Endodermal cell (in vitro differentiated cells): ENCODE results near the gene ABCA4. TPM values are rescaled to one million over a fixed set of nuclear protein-coding genes. Genes with fewer than 3 reads are reported as not detected.

Source experiments
- DNase-seq: peaks from one replicate; pipeline ENCODE4 v3.0.0-alpha.2; 2017
- H3K27ac ChIP-seq: 2 replicates; pipeline ENCODE4 v1.5.1; 2013; ENCODE audit warnings: mild to moderate bottlenecking, low read depth, low read length, moderate library complexity
- H3K27me3 ChIP-seq: 2 replicates; pipeline ENCODE4 v1.6.1; 2013; ENCODE audit warnings: mild to moderate bottlenecking, low read length, moderate library complexity; ENCODE audit not compliant: insufficient read depth, control insufficient read depth, poor library complexity, severe bottlenecking
- H3K36me3 ChIP-seq: 2 replicates; pipeline ENCODE4 v1.7.0; 2013; ENCODE audit warnings: mild to moderate bottlenecking, low read length, moderate library complexity; ENCODE audit not compliant: control insufficient read depth, insufficient read depth
- H3K4me1 ChIP-seq: one replicate; pipeline ENCODE4 v1.7.0; 2013; ENCODE audit warnings: low read length; ENCODE audit not compliant: control insufficient read depth, insufficient read depth
- H3K4me3 ChIP-seq: 2 replicates; pipeline ENCODE4 v1.5.1; 2013; ENCODE audit warnings: mild to moderate bottlenecking, low read length, moderate library complexity
- H3K9ac ChIP-seq: 2 replicates; pipeline ENCODE4 v1.6.1; 2013; ENCODE audit warnings: mild to moderate bottlenecking, low read length, moderate library complexity; ENCODE audit not compliant: poor library complexity, severe bottlenecking; ENCODE audit errors: extremely low read depth
- H3K9me3 ChIP-seq: 2 replicates; pipeline ENCODE4 v1.6.1; 2013; ENCODE audit warnings: mild to moderate bottlenecking, low read length, moderate library complexity; ENCODE audit not compliant: control insufficient read depth
- H3K27ac Mint-ChIP-seq: 2 replicates; pipeline ENCODE4 v1.8.0; 2020; ENCODE audit warnings: mixed read lengths
- H3K27me3 Mint-ChIP-seq: 2 replicates; pipeline ENCODE4 v1.8.0; 2021; ENCODE audit warnings: mild to moderate bottlenecking, mixed read lengths; ENCODE audit not compliant: insufficient read depth
- H3K36me3 Mint-ChIP-seq: 2 replicates; pipeline ENCODE4 v1.8.0; 2020; ENCODE audit warnings: low read depth, mixed read lengths
- H3K4me1 Mint-ChIP-seq: 2 replicates; pipeline ENCODE4 v1.8.0; 2020; ENCODE audit warnings: mixed read lengths
- H3K4me3 Mint-ChIP-seq: 2 replicates; pipeline ENCODE4 v1.8.0; 2020; ENCODE audit warnings: mild to moderate bottlenecking, moderate library complexity, mixed read lengths
- H3K9me3 Mint-ChIP-seq: 2 replicates; pipeline ENCODE4 v1.8.0; 2020; ENCODE audit warnings: mild to moderate bottlenecking, mixed read lengths
- WGBS, 2 experiments: methylation state at CpG; one replicate each; pipeline versions ENCODE4 v1.1.5 to v1.1.7; 2013; ENCODE audit warnings: missing lambda C conversion rate in 2 of 2, mixed read lengths in 1 of 2; ENCODE audit not compliant: insufficient coverage in 1 of 2, insufficient read length in 1 of 2; 5-methylcytosine and 5-hydroxymethylcytosine counted together
- total RNA-seq, 2 donors: library from RNA; stranded (reverse); fragmentation: NEBNext Ultra II Directional in 1 of 2; extraction: Animal tissue kit (Norgen Biotek cat#: 25700) in 1 of 2; gene quantifications; 2 replicates in 1 of 2; 3 replicates in 1 of 2; pipeline ENCODE4 v1.2.1, GENCODE V29; 2021
- TF ChIP-seq, protein P1 (sequence below): fragments of 200-600 bp; sonication (generic); conservative IDR thresholded peaks from 2 replicates; pipeline ENCODE4 v1.5.0; 2021; ENCODE audit warnings: antibody characterized with exemption, mild to moderate bottlenecking

ABCA4 gene
- total RNA-seq, 2 donors from 2014 or later, result 1.6 to 1.7 TPM

DNA sequence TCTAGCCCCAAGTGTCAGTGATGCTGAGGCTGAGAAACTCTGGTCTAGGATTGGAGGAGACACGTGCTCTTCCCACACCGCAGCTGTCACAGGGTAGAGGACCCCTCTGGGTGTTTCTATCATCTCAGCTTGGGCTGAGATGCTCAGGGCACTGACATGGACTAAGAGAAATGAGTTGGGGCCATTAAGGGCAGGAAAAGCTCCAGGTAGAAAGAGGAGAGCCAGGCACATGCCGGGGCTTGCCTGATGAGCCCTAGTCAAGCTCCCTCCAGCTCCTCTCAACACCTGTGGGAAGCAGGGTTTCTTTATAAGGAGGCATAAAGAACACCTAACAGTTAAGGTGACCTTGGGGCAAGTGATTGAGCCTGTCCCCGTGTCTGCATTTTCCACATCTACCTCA, 17.3 kb downstream of the ABCA4 start:
- Histone ChIP-seq H3K9ac (no peak overlapping the region), H3K4me3 (no peak overlapping the region), H3K27ac (no peak overlapping the region), H3K36me3 (no peaks in the 10 kb centered on the region), H3K27me3 (no peaks in the 10 kb centered on the region), H3K4me1 (peaks cover 19% of the 10 kb centered on the region), H3K9me3 (no peaks in the 10 kb centered on the region)
- Mint-ChIP-seq H3K4me1 (peaks cover 51% of the 10 kb centered on the region), H3K4me3 (no peak overlapping the region), H3K36me3 (no peaks in the 10 kb centered on the region), H3K27ac (no peak overlapping the region), H3K27me3 (peaks cover 8% of the 10 kb centered on the region), H3K9me3 (no peaks in the 10 kb centered on the region)
- TF ChIP-seq, protein P1, sequence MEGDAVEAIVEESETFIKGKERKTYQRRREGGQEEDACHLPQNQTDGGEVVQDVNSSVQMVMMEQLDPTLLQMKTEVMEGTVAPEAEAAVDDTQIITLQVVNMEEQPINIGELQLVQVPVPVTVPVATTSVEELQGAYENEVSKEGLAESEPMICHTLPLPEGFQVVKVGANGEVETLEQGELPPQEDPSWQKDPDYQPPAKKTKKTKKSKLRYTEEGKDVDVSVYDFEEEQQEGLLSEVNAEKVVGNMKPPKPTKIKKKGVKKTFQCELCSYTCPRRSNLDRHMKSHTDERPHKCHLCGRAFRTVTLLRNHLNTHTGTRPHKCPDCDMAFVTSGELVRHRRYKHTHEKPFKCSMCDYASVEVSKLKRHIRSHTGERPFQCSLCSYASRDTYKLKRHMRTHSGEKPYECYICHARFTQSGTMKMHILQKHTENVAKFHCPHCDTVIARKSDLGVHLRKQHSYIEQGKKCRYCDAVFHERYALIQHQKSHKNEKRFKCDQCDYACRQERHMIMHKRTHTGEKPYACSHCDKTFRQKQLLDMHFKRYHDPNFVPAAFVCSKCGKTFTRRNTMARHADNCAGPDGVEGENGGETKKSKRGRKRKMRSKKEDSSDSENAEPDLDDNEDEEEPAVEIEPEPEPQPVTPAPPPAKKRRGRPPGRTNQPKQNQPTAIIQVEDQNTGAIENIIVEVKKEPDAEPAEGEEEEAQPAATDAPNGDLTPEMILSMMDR, result no peak
- WGBS, 2 experiments, result 74 to 89% methylated on average over 2 to 4 of the region's 4 CpGs
- DNase-seq, result peak; percentile 39

DNA sequence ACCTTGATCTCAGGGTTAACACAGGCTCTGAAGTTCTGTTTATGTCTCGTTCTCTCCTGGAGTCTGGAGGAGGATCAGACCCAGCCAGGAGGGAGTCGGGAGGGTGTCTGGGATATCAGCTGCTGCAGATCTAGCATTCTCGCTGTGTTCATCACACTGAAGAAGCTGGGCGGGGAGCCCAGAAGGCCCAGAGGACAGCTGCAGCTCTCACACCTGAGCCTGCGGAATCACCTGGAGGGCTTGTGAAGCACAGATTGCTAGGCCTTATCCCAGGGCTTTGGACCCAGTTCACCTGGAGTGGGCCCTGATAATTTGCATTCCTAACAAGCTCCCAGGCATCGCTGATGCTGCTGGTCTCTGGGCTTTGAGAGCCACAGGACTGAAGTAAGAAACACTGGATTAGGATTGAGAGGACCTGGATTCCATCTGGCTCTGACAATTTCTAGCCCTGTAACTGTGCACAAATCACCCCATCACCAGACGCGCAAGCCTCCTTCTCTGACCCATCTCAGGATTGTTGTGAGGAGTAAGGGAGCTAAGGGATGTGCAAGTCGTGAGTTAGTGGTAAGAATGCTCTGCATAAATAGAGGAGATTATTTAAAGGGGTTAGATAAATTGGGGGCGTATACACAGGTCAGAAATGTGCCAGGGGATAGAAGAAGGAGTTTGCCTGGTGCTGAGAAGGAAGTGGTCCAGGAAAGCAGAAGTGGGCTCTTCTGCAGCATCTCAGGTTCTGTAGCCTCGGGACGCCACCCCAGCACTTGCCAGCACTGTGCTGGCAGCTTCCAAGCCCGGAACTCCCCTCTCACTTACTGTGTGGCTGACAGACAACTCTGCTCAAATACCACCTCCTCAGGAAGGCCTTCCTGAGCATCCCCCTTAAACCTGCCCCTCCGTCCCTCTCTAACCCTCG, 19.1 kb downstream of the ABCA4 start:
- no peaks in the 10 kb centered on the region for H3K9me3 ChIP-seq
- no peaks in the 10 kb centered on the region for H3K27me3 ChIP-seq
- Mint-ChIP-seq H3K9me3 (no peaks in the 10 kb centered on the region), H3K36me3 (no peaks in the 10 kb centered on the region), H3K4me3 (no peak overlapping the region), H3K27me3 (peaks cover 2% of the 10 kb centered on the region), H3K4me1 (peaks cover 58% of the 10 kb centered on the region), H3K27ac (no peak overlapping the region)
- H3K36me3 ChIP-seq, result no peaks in the 10 kb centered on the region
- peaks cover 19% of the 10 kb centered on the region for H3K4me1 ChIP-seq
- H3K27ac ChIP-seq, result no peak overlapping the region
- TF ChIP-seq, protein P1, result no peak
- 90 to 98% methylated on average over 9 to 15 of the region's 15 CpGs for WGBS, 2 experiments
- H3K9ac ChIP-seq, result no peak overlapping the region
- no peak for DNase-seq
- no peak overlapping the region for H3K4me3 ChIP-seq

- no peak overlapping the region for H3K27ac ChIP-seq
- Mint-ChIP-seq H3K36me3 (no peaks in the 10 kb centered on the region), H3K27me3 (no peaks in the 10 kb centered on the region), H3K9me3 (no peaks in the 10 kb centered on the region), H3K4me3 (no peak overlapping the region), H3K27ac (no peak overlapping the region), H3K4me1 (peaks cover 58% of the 10 kb centered on the region)
- no peak overlapping the region for H3K4me3 ChIP-seq
- WGBS, 2 experiments, result 91 to 93% methylated on average over 15 to 19 of the region's 19 CpGs
- peaks cover 17% of the 10 kb centered on the region for H3K4me1 ChIP-seq
- no peak for DNase-seq
- TF ChIP-seq, protein P1, result no peak
- H3K27me3 ChIP-seq, result no peaks in the 10 kb centered on the region
- H3K36me3 ChIP-seq, result no peaks in the 10 kb centered on the region
- no peaks in the 10 kb centered on the region for H3K9me3 ChIP-seq
- no peak overlapping the region for H3K9ac ChIP-seq
Observed at GRCh38 chr1:94100785-94101612, 19.9 kb downstream of the ABCA4 start.
